Central memory CD4-positive, alpha-beta T cell (primary cell): ENCODE measurements around the gene RRP12.

Experiments
- DNase-seq: peaks from one replicate; pipeline ENCODE4 v3.0.0; 2022

Gene RRP12

DNA sequence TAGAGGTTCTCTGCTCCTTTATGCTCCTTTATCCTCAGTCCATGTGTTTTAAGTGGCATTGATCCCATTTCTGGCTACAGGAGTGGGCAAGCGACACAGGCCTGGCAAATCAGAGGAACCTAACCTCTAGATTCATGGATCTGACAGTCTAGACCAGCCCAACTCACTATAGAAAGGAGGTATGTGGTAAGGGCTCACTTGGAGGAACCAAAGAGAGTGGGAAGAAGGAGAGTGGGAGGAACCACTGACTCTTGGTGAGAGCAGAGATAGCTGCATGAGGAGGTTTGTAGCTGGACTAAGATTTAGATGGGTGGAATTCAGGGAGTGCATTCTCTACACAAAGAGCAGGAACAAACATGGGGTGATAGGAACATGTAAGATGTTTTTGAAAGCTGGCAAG, 93.7 kb downstream of the RRP12 start:
- DNase-seq, result no peak
